Measurements from ENCODE around the gene SPON1.
A peak's percentile ranks its signal among the peaks of the same experiment; 100 is the strongest.
"Not testable (repeated sequence)": the region's sequence is repeated elsewhere in the genome, so short reads cannot be mapped to it uniquely, and the experiment has no call there.

Gene SPON1

GRCh38 chr11:13962562-13963168 lies at the start of gene SPON1:
TSS of gene SPON1 (plus strand) at chr11:13962723. CDS start at chr11:13962905, 182 bp downstream.
- Histone ChIP-seq H3K27me3 (ENCODE audit: control insufficient read depth in 1 of 2, insufficient read depth in 2 of 2, low read length in 2 of 2) (peaks cover 40 to 54% of the 10 kb centered on the region in 2 donors), H3K27ac (ENCODE audit: low read depth, low read length) (no peak within 1 kb of the TSS), H3K9me3 (ENCODE audit: low read length) (no peaks in the 10 kb centered on the region), H3K36me3 (ENCODE audit: insufficient read depth, low read length) (no peaks in the 10 kb centered on the region), H3K4me1 (ENCODE audit: insufficient read depth, low read length) (peaks cover 17% of the 10 kb centered on the region), H3K9ac (ENCODE audit: low read length) (no peak within 1 kb of the TSS), H3K4me3 (ENCODE audit: low read depth in 1 of 2, low read length in 2 of 2) (peak within 1 kb of the TSS; percentile 45 to 48)

- H3K4me1 ChIP-seq (ENCODE audit: insufficient read depth, low read length) = no peaks in the 10 kb centered on the region
- H3K9ac ChIP-seq (ENCODE audit: low read length) = no peak overlapping the region
- H3K27ac ChIP-seq (ENCODE audit: low read depth, low read length) = no peak overlapping the region
- H3K4me3 ChIP-seq (ENCODE audit: low read depth in 1 of 2, low read length in 2 of 2) = no peak overlapping the region
- no peaks in the 10 kb centered on the region for H3K27me3 ChIP-seq (ENCODE audit: control insufficient read depth in 1 of 2, insufficient read depth in 2 of 2, low read length in 2 of 2)
- no peaks in the 10 kb centered on the region for H3K36me3 ChIP-seq (ENCODE audit: insufficient read depth, low read length)
- no peaks in the 10 kb centered on the region for H3K9me3 ChIP-seq (ENCODE audit: low read length)
These were observed 45.3 kb upstream of the SPON1 start for GRCh38 chr11:13917264-13917663.

- no peak overlapping the region for H3K9ac ChIP-seq (ENCODE audit: low read length)
- H3K9me3 ChIP-seq (ENCODE audit: low read length) = no peaks in the 10 kb centered on the region
- H3K4me3 ChIP-seq (ENCODE audit: low read depth in 1 of 2, low read length in 2 of 2) = no peak overlapping the region
- no peaks in the 10 kb centered on the region for H3K4me1 ChIP-seq (ENCODE audit: insufficient read depth, low read length)
- H3K36me3 ChIP-seq (ENCODE audit: insufficient read depth, low read length) = no peaks in the 10 kb centered on the region
- no peaks in the 10 kb centered on the region for H3K27me3 ChIP-seq (ENCODE audit: control insufficient read depth in 1 of 2, insufficient read depth in 2 of 2, low read length in 2 of 2)
- H3K27ac ChIP-seq (ENCODE audit: low read depth, low read length) = no peak overlapping the region
These were observed 44.6 kb upstream of the SPON1 start for GRCh38 chr11:13917904-13918303.

- Histone ChIP-seq H3K4me1 (ENCODE audit: insufficient read depth, low read length) (no peaks in the 10 kb centered on the region), H3K9ac (ENCODE audit: low read length) (no peak overlapping the region), H3K27me3 (ENCODE audit: control insufficient read depth in 1 of 2, insufficient read depth in 2 of 2, low read length in 2 of 2) (no peaks in the 10 kb centered on the region), H3K4me3 (ENCODE audit: low read depth in 1 of 2, low read length in 2 of 2) (no peak overlapping the region), H3K9me3 (ENCODE audit: low read length) (no peaks in the 10 kb centered on the region), H3K36me3 (ENCODE audit: insufficient read depth, low read length) (no peaks in the 10 kb centered on the region), H3K27ac (ENCODE audit: low read depth, low read length) (no peak overlapping the region)
These were observed 41.8 kb upstream of the SPON1 start for GRCh38 chr11:13920756-13921155.

- Histone ChIP-seq H3K4me1 (ENCODE audit: insufficient read depth, low read length) (no peaks in the 10 kb centered on the region), H3K36me3 (ENCODE audit: insufficient read depth, low read length) (no peaks in the 10 kb centered on the region), H3K27me3 (ENCODE audit: control insufficient read depth in 1 of 2, insufficient read depth in 2 of 2, low read length in 2 of 2) (no peaks in the 10 kb centered on the region), H3K4me3 (ENCODE audit: low read depth in 1 of 2, low read length in 2 of 2) (no peak overlapping the region), H3K27ac (ENCODE audit: low read depth, low read length) (no peak overlapping the region), H3K9me3 (ENCODE audit: low read length) (no peaks in the 10 kb centered on the region), H3K9ac (ENCODE audit: low read length) (no peak overlapping the region)
These were observed 41.0 kb upstream of the SPON1 start for GRCh38 chr11:13921545-13921944.

GRCh38 chr11:13923182-13923581 lies 39.3 kb upstream of the SPON1 start:
- Histone ChIP-seq H3K36me3 (ENCODE audit: insufficient read depth, low read length) (no peaks in the 10 kb centered on the region), H3K9me3 (ENCODE audit: low read length) (no peaks in the 10 kb centered on the region), H3K9ac (ENCODE audit: low read length) (no peak overlapping the region), H3K4me3 (ENCODE audit: low read depth in 1 of 2, low read length in 2 of 2) (no peak overlapping the region), H3K27me3 (ENCODE audit: control insufficient read depth in 1 of 2, insufficient read depth in 2 of 2, low read length in 2 of 2) (no peaks in the 10 kb centered on the region), H3K27ac (ENCODE audit: low read depth, low read length) (no peak overlapping the region), H3K4me1 (ENCODE audit: insufficient read depth, low read length) (no peaks in the 10 kb centered on the region)

- Histone ChIP-seq H3K27ac (ENCODE audit: low read depth, low read length) (no peak overlapping the region), H3K9ac (ENCODE audit: low read length) (no peak overlapping the region)
These were observed 38.5 kb upstream of the SPON1 start for GRCh38 chr11:13923716-13924650.

GRCh38 chr11:13924801-13925327 lies 37.7 kb upstream of the SPON1 start:
- no peak overlapping the region for H3K4me3 ChIP-seq (ENCODE audit: low read depth in 1 of 2, low read length in 2 of 2)
- H3K27ac ChIP-seq (ENCODE audit: low read depth, low read length) = no peak overlapping the region
- H3K4me1 ChIP-seq (ENCODE audit: insufficient read depth, low read length) = no peaks in the 10 kb centered on the region
- H3K9me3 ChIP-seq (ENCODE audit: low read length) = no peaks in the 10 kb centered on the region
- H3K36me3 ChIP-seq (ENCODE audit: insufficient read depth, low read length) = no peaks in the 10 kb centered on the region
- H3K9ac ChIP-seq (ENCODE audit: low read length) = no peak overlapping the region
- no peaks in the 10 kb centered on the region for H3K27me3 ChIP-seq (ENCODE audit: control insufficient read depth in 1 of 2, insufficient read depth in 2 of 2, low read length in 2 of 2)

More at GRCh38 chr11:13923716-13924650, 38.5 kb upstream of the SPON1 start:
- Histone ChIP-seq H3K9me3 (ENCODE audit: low read length) (no peaks in the 10 kb centered on the region), H3K4me3 (ENCODE audit: low read depth in 1 of 2, low read length in 2 of 2) (no peak overlapping the region), H3K27me3 (ENCODE audit: control insufficient read depth in 1 of 2, insufficient read depth in 2 of 2, low read length in 2 of 2) (no peaks in the 10 kb centered on the region), H3K36me3 (ENCODE audit: insufficient read depth, low read length) (no peaks in the 10 kb centered on the region), H3K4me1 (ENCODE audit: insufficient read depth, low read length) (no peaks in the 10 kb centered on the region)

GRCh38 chr11:13926366-13926765 lies 36.2 kb upstream of the SPON1 start:
- not testable (repeated sequence) for H3K27ac ChIP-seq (ENCODE audit: low read depth, low read length); H3K27me3 ChIP-seq (ENCODE audit: control insufficient read depth in 1 of 2, insufficient read depth in 2 of 2, low read length in 2 of 2); H3K9me3 ChIP-seq (ENCODE audit: low read length); H3K4me1 ChIP-seq (ENCODE audit: insufficient read depth, low read length); H3K36me3 ChIP-seq (ENCODE audit: insufficient read depth, low read length); H3K4me3 ChIP-seq (ENCODE audit: low read depth in 1 of 2, low read length in 2 of 2); H3K9ac ChIP-seq (ENCODE audit: low read length)

- Histone ChIP-seq H3K27me3 (ENCODE audit: control insufficient read depth in 1 of 2, insufficient read depth in 2 of 2, low read length in 2 of 2) (no peaks in the 10 kb centered on the region), H3K4me3 (ENCODE audit: low read depth in 1 of 2, low read length in 2 of 2) (no peak overlapping the region), H3K27ac (ENCODE audit: low read depth, low read length) (no peak overlapping the region), H3K9me3 (ENCODE audit: low read length) (no peaks in the 10 kb centered on the region), H3K36me3 (ENCODE audit: insufficient read depth, low read length) (no peaks in the 10 kb centered on the region), H3K4me1 (ENCODE audit: insufficient read depth, low read length) (no peaks in the 10 kb centered on the region), H3K9ac (ENCODE audit: low read length) (no peak overlapping the region)
These were observed 35.5 kb upstream of the SPON1 start for GRCh38 chr11:13926981-13927380.

- H3K9me3 ChIP-seq (ENCODE audit: low read length) = no peaks in the 10 kb centered on the region
- H3K4me3 ChIP-seq (ENCODE audit: low read depth in 1 of 2, low read length in 2 of 2) = no peak overlapping the region
- no peak overlapping the region for H3K27ac ChIP-seq (ENCODE audit: low read depth, low read length)
- no peak overlapping the region for H3K9ac ChIP-seq (ENCODE audit: low read length)
- H3K4me1 ChIP-seq (ENCODE audit: insufficient read depth, low read length) = no peaks in the 10 kb centered on the region
- no peaks in the 10 kb centered on the region for H3K36me3 ChIP-seq (ENCODE audit: insufficient read depth, low read length)
- H3K27me3 ChIP-seq (ENCODE audit: control insufficient read depth in 1 of 2, insufficient read depth in 2 of 2, low read length in 2 of 2) = no peaks in the 10 kb centered on the region
These were observed 35.0 kb upstream of the SPON1 start for GRCh38 chr11:13927481-13927880.

All from muscle layer of colon (tissue), 2 donors.